KOPT-K1 (cell line): ENCODE data around the gene GNAT1.
"Not testable (repeated sequence)": the region's sequence is repeated elsewhere in the genome, so short reads cannot be mapped to it uniquely, and the experiment has no call there.

Experiments used
- H3K27ac ChIP-seq: fragments of 200-600 bp; sonication (generic); 2 replicates; pipeline ENCODE4 v1.5.1; 2016; ENCODE audit warnings: antibody characterized with exemption, mild to moderate bottlenecking, low read depth, low read length; ENCODE audit not compliant: poor library complexity, severe bottlenecking
- H3K36me3 ChIP-seq: fragments of 200-600 bp; sonication (generic); 2 replicates; pipeline ENCODE4 v1.5.1; 2017; ENCODE audit warnings: antibody characterized with exemption, mild to moderate bottlenecking, low read length, moderate library complexity; ENCODE audit not compliant: insufficient read depth
- H3K9me3 ChIP-seq: fragments of 200-600 bp; sonication (generic); 2 replicates; pipeline ENCODE4 v1.5.1; 2017; ENCODE audit warnings: antibody characterized with exemption, low read length, mild to moderate bottlenecking; ENCODE audit not compliant: insufficient read depth, poor library complexity, severe bottlenecking

Gene GNAT1

GRCh38 chr3:50228184-50228763 is 36.9 kb downstream of the GNAT1 start:
- peak overlapping the region; percentile 93 for H3K27ac ChIP-seq
- H3K9me3 ChIP-seq, H3K36me3 ChIP-seq: not testable (repeated sequence)

- H3K9me3 ChIP-seq, result no peaks in the 10 kb centered on the region
- no peaks in the 10 kb centered on the region for H3K36me3 ChIP-seq
- no peak overlapping the region for H3K27ac ChIP-seq
Observed at GRCh38 chr3:50229490-50229889, 38.1 kb downstream of the GNAT1 start.

GRCh38 chr3:50230104-50230793 is 38.8 kb downstream of the GNAT1 start:
- Histone ChIP-seq H3K36me3 (no peaks in the 10 kb centered on the region), H3K27ac (no peak overlapping the region)

DNA sequence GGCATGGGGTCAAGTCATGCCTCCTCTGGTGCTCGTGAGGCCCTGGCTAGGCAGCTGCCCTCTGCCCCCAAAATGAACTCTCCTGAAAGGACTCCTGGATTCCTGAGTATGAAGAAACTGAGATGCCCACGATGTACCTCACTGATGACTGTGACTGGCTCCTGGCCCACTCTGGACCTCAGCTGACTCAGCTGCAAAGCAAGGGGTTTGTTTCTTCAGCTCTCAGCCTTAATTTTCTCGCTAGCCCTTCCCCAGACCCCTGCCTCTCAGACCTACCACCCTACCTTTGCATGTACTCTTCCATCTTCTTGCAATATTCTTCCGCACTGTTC is 39.4 kb downstream of the GNAT1 start:
- Histone ChIP-seq H3K9me3 (no peaks in the 10 kb centered on the region), H3K27ac (no peak overlapping the region), H3K36me3 (no peaks in the 10 kb centered on the region)

More at GRCh38 chr3:50230104-50230793, 38.8 kb downstream of the GNAT1 start:
- no peaks in the 10 kb centered on the region for H3K9me3 ChIP-seq

GRCh38 chr3:50231581-50231980 is 40.2 kb downstream of the GNAT1 start:
- H3K27ac ChIP-seq, result no peak overlapping the region
- H3K36me3 ChIP-seq, result no peaks in the 10 kb centered on the region
- H3K9me3 ChIP-seq, result no peaks in the 10 kb centered on the region

DNA sequence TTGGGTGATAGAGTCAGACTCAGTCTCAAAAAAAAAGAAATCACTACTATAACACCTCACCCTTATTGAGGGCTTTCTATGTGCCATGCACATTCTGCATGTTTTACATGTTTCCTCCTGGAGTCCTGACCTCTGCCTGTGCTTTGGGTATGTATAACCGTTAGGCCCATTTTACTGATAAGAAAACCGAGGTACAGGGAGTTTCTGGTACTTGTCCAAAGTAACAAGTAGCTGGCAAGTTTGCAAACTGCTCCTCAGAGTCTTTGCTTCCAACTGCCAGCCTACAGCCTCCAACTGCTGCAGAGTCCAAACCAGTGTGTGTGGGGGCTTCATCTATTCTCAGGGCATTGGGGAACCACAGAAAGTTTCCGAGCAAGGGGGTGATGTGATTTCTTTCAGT is 40.9 kb downstream of the GNAT1 start:
- Histone ChIP-seq H3K9me3 (no peaks in the 10 kb centered on the region), H3K27ac (no peak overlapping the region), H3K36me3 (no peaks in the 10 kb centered on the region)

GRCh38 chr3:50233176-50233575 is 41.8 kb downstream of the GNAT1 start:
- no peaks in the 10 kb centered on the region for H3K9me3 ChIP-seq
- H3K27ac ChIP-seq, result no peak overlapping the region
- H3K36me3 ChIP-seq, result no peaks in the 10 kb centered on the region

DNA sequence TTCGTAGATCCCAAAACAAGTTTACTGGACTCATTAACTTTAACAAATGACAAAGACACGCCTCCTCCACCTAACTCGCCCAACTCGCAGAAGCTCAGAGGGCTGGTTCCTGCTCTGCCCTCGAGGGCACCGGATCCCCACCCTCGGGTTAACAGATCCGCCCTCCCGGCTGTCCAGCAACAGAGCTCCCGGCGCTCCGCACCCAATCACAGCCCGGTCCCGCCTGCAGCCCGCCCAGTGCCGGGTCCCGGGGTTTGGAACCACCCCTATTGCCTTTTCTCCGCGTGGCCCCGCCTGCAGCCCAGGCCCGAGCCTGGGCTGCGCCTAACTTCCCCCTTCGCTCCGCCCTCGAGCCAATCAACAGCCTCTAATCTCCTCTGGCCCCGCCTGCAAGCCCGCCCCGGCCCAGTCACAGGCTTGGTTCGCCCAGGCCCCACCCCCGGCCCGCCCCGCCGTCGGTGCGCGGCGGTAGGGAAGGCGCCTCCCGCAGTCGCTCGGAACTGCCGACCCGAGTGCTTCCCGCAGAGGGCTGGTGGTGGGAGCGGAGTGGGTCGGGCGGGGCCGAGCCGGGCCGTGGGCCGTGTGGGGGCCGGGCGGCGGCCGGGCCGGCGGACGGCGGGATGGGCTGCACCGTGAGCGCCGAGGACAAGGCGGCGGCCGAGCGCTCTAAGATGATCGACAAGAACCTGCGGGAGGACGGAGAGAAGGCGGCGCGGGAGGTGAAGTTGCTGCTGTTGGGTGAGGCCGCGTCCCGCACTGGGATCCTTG is 44.5 kb downstream of the GNAT1 start, which contains the start of gene GNAI2:
Gene GNAI2 (plus strand): TSS at position 489 of the 768 bp plus-strand sequence. CDS start 132 bp downstream, at position 621.
- H3K36me3 ChIP-seq, result peaks cover 23% of the 10 kb centered on the region
- no peaks in the 10 kb centered on the region for H3K9me3 ChIP-seq
- H3K27ac ChIP-seq, result peak within 1 kb of the TSS; percentile 91

DNA sequence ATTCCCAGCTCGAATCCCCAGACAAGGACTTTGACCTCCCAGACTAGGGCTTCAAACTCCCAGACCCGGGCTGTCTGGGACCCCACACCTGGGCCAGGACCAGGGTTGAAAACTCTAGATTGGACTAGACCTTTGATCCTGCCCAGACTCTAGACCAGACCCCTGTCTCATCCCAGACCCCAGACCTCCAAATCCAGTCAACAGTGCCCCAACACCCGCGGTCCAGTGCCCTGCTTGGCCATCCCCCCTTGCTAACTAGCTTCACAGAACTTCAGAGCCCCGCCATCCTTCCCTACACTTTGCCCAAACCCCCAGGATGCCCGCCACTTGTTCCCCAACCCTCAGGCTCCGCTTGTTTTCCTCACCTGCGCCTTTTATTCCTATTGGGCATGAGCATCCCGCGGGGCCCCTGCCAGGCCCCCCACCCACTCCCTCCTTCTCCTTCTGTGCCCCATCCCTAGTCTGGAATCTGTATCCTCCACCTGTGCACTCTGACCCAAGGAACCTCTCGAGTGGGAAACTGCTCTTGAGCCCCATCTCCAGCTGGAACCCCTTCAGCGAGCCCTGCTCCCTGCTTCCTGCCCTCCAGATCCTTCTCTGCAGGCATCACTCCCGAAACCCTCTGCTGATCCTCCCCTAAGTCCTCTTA is 45.2 kb downstream of the GNAT1 start:
- H3K9me3 ChIP-seq, result no peaks in the 10 kb centered on the region
- H3K27ac ChIP-seq, result peak overlapping the region; percentile 91
- H3K36me3 ChIP-seq, result peaks cover 30% of the 10 kb centered on the region

DNA sequence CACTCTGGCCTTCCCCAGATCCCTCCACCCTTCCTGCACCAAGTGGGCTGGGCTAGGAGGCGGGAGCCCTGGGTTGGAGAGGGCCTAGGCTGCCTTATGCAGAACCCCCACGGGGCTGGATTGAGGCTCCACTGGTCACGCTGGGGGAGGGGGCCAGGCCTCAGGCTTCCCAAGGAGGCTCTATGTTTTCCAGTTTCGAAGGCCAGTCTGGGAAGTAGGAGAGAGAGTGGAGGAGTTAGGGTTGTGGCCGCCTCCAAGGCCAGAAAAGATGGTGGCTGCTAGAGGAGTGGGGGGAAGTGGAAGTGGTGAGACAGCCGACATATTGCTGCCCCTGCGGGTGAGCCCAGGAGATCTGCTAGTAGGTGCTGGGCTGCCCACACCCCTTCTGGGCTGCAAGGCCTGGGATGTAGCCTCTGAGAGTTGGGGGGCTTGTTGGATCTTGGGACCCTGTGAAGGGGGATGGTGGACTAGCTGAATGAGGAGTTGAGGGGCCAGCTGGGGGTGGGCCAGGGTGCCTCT is 45.8 kb downstream of the GNAT1 start:
- no peaks in the 10 kb centered on the region for H3K9me3 ChIP-seq
- H3K36me3 ChIP-seq, result peaks cover 34% of the 10 kb centered on the region
- peak overlapping the region; percentile 91 for H3K27ac ChIP-seq

DNA sequence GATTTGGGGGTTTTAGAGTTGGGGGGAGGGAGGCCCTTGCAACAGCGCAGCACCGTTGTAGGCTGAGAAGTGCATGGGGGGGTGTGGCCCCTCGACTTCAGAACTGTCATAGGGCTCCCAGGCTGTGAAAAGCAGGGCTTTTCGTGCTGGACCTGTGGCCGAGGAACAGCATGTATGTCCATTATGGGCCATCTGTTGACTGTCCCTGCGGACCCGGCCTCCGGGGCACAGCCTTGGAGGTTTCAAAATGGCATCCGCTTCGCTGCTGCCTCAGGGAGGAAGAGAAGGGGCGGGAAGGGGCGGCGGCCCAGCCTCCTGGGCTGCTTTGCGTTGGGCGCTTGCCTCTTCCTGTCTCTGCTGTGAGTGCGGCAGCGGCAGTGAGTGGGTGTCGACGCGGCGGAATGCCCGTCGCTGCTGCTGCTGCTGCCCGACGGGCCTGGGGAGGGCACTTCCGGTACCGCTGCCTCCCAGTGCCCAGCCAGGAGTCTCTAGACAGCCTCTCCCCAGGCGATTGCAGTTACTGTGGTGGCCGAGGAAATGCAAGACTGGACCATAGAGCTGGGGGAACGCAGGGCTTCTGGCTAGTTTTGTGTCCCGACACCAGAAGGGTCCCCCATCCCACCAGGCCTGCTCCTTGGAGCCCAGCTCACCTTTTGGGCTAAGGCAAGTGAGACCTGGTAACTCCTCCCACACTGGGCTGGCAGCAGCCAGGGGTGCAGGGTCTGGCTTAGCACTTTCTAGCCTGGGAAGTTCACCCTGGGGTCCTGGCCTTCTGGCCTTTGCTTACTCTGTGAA is 46.5 kb downstream of the GNAT1 start:
- Histone ChIP-seq H3K36me3 (peaks cover 42% of the 10 kb centered on the region), H3K27ac (peak overlapping the region; percentile 91), H3K9me3 (no peaks in the 10 kb centered on the region)

DNA sequence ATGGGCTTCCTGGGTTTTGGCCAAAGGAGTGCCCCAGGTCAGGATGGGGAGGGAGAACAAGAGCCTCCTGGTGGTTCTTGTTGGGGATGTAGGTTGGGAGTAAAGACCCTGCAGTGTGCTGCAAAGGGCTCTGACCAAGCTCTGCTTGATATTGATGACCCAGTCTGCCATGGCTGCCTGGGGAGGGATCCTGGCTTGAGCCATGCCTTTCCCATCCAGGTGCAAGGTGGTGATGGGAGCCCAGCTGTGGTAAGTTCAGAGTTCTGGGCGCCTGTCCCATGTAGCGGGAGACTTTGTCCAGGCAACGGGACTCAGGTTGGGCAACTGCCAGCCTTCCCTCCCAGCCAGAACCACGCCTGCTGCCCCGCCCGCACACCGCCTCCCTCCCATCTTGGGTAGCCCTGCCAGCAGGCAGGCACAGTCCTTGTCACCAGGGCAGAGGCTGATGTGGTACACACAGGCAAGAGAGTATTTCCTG is 47.2 kb downstream of the GNAT1 start:
- Histone ChIP-seq H3K27ac (peak overlapping the region; percentile 91), H3K9me3 (no peaks in the 10 kb centered on the region), H3K36me3 (peaks cover 48% of the 10 kb centered on the region)

DNA sequence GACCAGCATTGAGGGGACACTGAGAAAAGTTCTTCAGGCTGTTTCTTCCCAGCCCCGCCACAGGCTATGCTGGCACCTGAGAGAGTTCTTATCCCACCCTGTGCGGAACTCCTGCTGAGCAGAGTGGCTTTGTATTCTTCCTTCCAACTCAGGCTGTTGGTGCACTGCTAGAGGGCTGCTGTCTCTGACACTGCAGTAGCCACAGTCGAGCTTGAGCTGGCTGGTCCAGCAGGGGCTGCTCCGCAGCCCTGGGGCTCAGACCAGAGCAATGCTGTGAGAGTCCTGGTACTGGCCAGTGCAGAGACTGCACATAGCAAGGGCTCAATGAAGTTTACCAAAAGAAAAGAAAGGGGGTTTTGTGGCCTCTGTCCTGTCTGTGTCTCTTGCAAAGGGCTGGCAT is 48.2 kb downstream of the GNAT1 start:
- H3K36me3 ChIP-seq, result peaks cover 56% of the 10 kb centered on the region
- no peaks in the 10 kb centered on the region for H3K9me3 ChIP-seq
- no peak overlapping the region for H3K27ac ChIP-seq

- Histone ChIP-seq H3K27ac (peak overlapping the region; percentile 7), H3K9me3 (no peaks in the 10 kb centered on the region), H3K36me3 (peaks cover 57% of the 10 kb centered on the region)
Observed at GRCh38 chr3:50241163-50241562, 49.8 kb downstream of the GNAT1 start.
